ENCODE measurements around the gene RGS1.

Gene RGS1

DNA sequence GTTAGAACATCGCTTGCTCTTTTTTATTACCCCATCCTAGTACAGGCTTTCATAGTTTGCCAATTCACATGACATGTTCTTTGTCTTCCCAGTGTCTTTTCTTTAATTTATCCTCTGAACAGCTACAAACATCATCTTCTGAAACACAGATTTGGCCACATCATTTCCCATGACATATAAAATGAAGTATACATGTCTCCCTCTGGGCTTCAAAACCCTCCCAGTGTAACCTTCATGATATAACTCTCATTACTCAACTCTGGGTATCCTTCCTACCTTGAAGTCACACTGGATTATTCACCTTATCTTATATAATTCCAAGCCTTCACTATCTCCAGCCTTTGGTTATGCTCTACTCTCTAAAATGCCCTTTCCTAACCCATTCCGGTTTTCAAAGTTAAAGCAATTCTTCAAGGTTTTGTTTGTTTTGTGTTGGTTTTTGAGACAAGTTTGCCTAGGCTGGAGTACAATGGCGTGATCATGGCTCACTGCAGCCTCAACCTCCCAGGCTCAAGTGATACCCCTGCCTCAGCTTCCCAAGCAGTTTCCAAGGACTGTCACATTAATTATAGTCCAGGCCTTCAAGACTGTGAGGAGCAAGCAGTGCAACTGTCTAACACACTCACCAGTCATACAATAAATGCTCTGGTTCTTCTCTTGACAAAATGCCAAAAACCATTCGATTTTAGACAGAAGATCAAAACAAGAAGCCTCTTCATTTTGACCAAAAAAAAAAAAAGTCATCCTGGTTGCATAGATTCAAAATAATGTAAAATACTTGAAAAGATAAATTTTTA lies 5.8 kb downstream of the RGS1 start:
- no peak for DNase-seq (ENCODE audit: low spot score)

GRCh38 chr1:192584866-192585265 lies 9.3 kb downstream of the RGS1 start:
- no peak for DNase-seq (ENCODE audit: low spot score)

DNA sequence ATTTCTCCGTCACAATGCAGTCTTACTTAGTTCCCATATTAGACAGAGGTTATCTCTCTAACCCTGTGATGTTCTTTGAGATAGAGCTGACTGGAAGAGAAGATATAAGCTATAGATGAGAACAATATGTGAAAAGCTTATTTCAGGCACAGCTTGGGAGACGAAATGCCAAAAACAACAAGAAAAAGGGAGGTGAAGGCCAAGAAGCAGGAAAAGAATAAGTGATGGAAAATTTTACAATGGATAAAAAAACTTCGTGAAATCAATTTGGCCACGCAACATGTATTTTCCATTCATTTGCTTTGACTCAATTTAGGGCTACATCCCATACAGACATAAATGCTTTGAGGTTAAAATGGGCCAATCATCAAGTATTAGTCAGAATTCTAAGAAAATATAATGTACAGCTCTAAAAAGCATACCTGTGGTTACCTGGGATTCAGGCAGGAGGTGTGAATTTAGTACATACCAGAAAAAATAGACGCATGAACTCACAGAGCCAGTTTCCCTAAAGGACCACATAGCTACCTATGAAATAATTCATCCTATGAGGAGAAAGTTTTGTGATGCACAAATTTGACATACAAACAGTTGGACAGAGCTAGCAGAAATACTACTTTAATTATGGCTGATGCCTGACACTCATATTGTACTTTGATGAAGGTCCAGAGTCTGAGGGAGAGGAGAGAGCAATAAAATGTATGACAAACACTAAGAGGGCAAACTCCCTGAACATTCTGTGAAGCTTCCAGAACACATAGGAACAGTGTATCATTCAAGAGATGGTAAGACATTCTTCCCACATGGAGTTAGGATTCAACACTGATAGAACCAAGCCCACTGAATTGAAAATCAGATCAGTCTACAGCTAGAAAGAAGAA lies 12.1 kb downstream of the RGS1 start:
- no peak for DNase-seq (ENCODE audit: low spot score)

DNA sequence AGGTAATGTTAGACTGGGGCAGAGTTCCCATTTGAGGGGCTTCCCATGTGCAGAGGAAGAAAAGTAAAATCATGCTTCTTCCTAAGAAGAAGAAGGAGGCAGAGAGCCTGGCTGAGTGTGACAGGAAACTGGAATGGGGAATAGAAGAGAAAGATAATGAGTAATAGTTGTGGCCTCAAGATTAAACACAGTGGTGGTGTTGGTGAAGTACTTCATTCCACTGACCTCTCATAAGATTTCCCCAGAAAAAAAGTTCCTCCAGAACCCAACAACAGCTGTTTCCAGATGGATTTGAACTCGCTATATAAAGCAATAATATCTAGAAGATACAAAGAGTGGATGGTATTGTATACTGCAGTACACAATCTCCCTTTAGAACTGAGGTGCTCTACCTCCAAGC lies 13.0 kb downstream of the RGS1 start:
- DNase-seq (ENCODE audit: low spot score) = no peak

GRCh38 chr1:192589813-192590212 lies 14.2 kb downstream of the RGS1 start:
- DNase-seq (ENCODE audit: low spot score) = no peak

GRCh38 chr1:192592517-192592916 lies 16.9 kb downstream of the RGS1 start:
- DNase-seq (ENCODE audit: low spot score) = no peak

GRCh38 chr1:192592981-192593708 lies 17.6 kb downstream of the RGS1 start:
- no peak for DNase-seq (ENCODE audit: low spot score)

DNA sequence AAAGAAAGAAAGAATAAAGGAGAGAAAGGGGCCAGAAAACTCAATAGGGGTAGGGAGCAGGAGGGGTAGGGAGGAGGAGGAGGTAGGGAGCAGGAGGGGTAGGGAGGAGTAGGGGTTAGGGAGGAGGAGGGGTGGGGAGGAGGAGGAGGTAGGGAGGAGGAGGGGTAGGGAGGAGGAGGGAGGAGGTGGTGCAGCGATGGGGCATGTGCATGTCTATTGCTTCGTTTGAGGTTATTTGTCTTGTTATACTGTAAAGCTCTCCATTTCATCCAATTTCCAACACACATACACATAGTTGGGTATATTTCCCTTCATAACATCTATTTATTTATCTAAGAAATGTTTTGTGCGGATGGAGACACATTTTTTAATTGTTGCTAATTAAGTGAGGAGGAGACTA lies 19.7 kb downstream of the RGS1 start:
- no peak for DNase-seq (ENCODE audit: low spot score)

DNA sequence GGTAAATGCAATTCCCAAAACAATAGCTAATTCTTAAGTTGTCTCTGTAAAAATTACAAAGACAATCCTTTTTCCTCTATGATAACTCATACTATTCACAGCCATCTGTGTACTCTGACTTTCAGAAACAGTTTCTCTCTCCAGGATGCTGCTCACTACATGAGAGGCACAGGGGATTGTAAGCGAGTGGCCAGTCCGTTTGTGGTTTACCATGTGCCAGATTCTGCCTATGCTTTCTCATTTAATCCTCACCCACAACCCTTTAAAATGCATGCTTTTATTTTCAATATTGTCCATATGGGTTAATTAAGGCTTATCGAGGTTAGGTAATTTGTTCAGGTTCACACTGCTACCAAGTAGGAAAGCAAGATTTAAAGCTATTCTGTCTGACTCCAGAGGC lies 23.0 kb downstream of the RGS1 start:
- no peak for DNase-seq (ENCODE audit: low spot score)

GRCh38 chr1:192600275-192600674 lies 24.7 kb downstream of the RGS1 start:
- DNase-seq (ENCODE audit: low spot score) = no peak

DNA sequence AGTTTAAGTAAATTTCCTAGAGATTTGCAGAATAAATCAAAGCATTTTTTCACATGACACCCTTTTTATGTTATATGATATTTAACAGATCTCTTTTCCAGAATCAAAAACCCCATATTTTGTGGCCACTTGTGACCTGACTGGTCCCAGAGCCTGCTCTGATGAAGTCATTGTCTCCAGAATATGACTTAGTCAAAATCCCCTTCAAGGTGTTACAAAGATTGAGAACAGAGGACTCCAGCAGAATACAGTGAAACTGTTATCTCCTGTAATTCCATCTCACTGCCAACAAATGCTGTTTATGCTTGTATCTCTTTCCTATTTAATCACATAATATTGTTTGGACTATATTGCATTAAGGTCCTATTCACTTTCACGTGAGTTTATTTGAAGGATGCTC lies 25.6 kb downstream of the RGS1 start:
- no peak for DNase-seq (ENCODE audit: low spot score)

- no peak for DNase-seq (ENCODE audit: low spot score)
Measured at GRCh38 chr1:192601567-192601966, 26.0 kb downstream of the RGS1 start.

- DNase-seq (ENCODE audit: low spot score) = no peak
Measured at GRCh38 chr1:192602757-192603156, 27.2 kb downstream of the RGS1 start.

GRCh38 chr1:192603218-192603787 lies 27.7 kb downstream of the RGS1 start:
- DNase-seq (ENCODE audit: low spot score) = no peak

- no peak for DNase-seq (ENCODE audit: low spot score)
Measured at GRCh38 chr1:192604979-192605620, 29.5 kb downstream of the RGS1 start.

GRCh38 chr1:192608671-192609070 lies 33.1 kb downstream of the RGS1 start:
- no peak for DNase-seq (ENCODE audit: low spot score)

- no peak for DNase-seq (ENCODE audit: low spot score)
Measured at GRCh38 chr1:192609110-192610079, 33.8 kb downstream of the RGS1 start.

- DNase-seq (ENCODE audit: low spot score) = no peak
Measured at GRCh38 chr1:192610112-192610889, 34.7 kb downstream of the RGS1 start.

DNA sequence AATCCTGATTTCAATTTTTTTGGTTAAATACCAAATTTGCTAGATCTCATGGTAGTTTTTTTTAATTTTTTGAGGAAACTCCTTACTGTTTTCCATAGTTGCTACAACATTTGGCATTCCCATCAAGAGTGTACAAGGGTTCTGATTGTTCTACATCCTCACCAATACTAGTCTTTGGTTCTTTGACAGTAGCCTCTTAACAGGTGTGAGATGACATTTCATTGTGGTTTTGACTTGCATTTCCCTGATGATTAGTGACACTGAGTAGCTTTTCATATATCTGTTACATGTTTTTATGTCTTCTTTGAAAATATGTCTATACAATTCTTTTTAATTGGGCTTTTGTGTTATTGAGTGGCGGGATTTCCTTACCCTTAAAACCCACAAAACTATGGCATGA lies 39.5 kb downstream of the RGS1 start:
- DNase-seq (ENCODE audit: low spot score) = no peak

All from ecto neural progenitor cell (in vitro differentiated cells).